H9 (cell line): Measurements from ENCODE around the gene CYRIA. TPM values are rescaled to one million over a fixed set of nuclear protein-coding genes. Genes with fewer than 3 reads are reported as not detected.

Experiments
- DNase-seq: peaks from one replicate; pipeline ENCODE4 v3.0.0-alpha.2; 2017
- H2AFZ ChIP-seq: one replicate; pipeline ENCODE4 v1.6.1; 2013; ENCODE audit warnings: mild to moderate bottlenecking, low read length, control low read depth, moderate library complexity
- H2AK5ac ChIP-seq: 2 replicates; pipeline ENCODE4 v1.6.1; 2013; ENCODE audit warnings: low read length, control low read depth, mixed read lengths; ENCODE audit not compliant: insufficient read length
- H2BK120ac ChIP-seq: one replicate; pipeline ENCODE4 v1.6.1; 2013; ENCODE audit warnings: low read depth, mild to moderate bottlenecking, low read length, control low read depth, inconsistent platforms; ENCODE audit not compliant: poor library complexity, severe bottlenecking
- H2BK12ac ChIP-seq: 2 replicates; pipeline ENCODE4 v1.6.1; 2013; ENCODE audit warnings: low read length, control low read depth, mixed read lengths, low read depth; ENCODE audit not compliant: insufficient read length
- H2BK15ac ChIP-seq: 2 replicates; pipeline ENCODE4 v1.6.1; 2013; ENCODE audit warnings: low read depth, low read length, control low read depth
- H2BK20ac ChIP-seq: one replicate; pipeline ENCODE4 v1.6.1; 2013; ENCODE audit warnings: low read depth, mild to moderate bottlenecking, low read length, control low read depth, inconsistent platforms; ENCODE audit not compliant: poor library complexity, severe bottlenecking
- H2BK5ac ChIP-seq: 2 replicates; pipeline ENCODE4 v1.6.1; 2013; ENCODE audit warnings: low read length, control low read depth, mixed read lengths; ENCODE audit not compliant: insufficient read length
- H3K14ac ChIP-seq: 2 replicates; pipeline ENCODE4 v1.6.1; 2013; ENCODE audit warnings: low read length, control low read depth; ENCODE audit not compliant: insufficient read depth
- H3K18ac ChIP-seq: 2 replicates; pipeline ENCODE4 v1.6.1; 2013; ENCODE audit warnings: low read depth, mild to moderate bottlenecking, mixed read lengths, low read length, control low read depth; ENCODE audit not compliant: insufficient read length
- H3K23ac ChIP-seq: 2 replicates; pipeline ENCODE4 v1.6.1; 2013; ENCODE audit warnings: low read length, control low read depth, mixed read lengths, low read depth; ENCODE audit not compliant: insufficient read length
- H3K23me2 ChIP-seq: 2 replicates; pipeline ENCODE4 v1.6.1; 2013; ENCODE audit warnings: low read depth, mild to moderate bottlenecking, mixed read lengths, low read length, control low read depth; ENCODE audit not compliant: insufficient read length, poor library complexity, severe bottlenecking
- H3K27ac ChIP-seq: 2 replicates; pipeline ENCODE4 v1.5.1; 2013; ENCODE audit warnings: low read length, control low read depth, mixed read lengths, low read depth; ENCODE audit not compliant: insufficient read length
- H3K27me3 ChIP-seq: 2 replicates; pipeline ENCODE4 v1.6.1; 2013; ENCODE audit warnings: low read length, control low read depth, inconsistent platforms; ENCODE audit not compliant: insufficient read depth
- H3K4ac ChIP-seq: 2 replicates; pipeline ENCODE4 v1.6.1; 2013; ENCODE audit warnings: low read depth, mild to moderate bottlenecking, control low read depth, inconsistent platforms, low read length, moderate library complexity
- H3K4me1 ChIP-seq: 2 replicates; pipeline ENCODE4 v1.6.1; 2013; ENCODE audit warnings: low read length, control low read depth, inconsistent platforms; ENCODE audit not compliant: insufficient read depth
- H3K4me2 ChIP-seq: 2 replicates; pipeline ENCODE4 v1.6.1; 2013; ENCODE audit warnings: low read length, control low read depth, mixed read lengths; ENCODE audit not compliant: insufficient read length, insufficient read depth
- H3K56ac ChIP-seq: 2 replicates; pipeline ENCODE4 v1.6.1; 2013; ENCODE audit warnings: low read depth, mild to moderate bottlenecking, mixed read lengths, low read length, control low read depth; ENCODE audit not compliant: insufficient read length
- H3K79me1 ChIP-seq: 2 replicates; pipeline ENCODE4 v1.6.1; 2013; ENCODE audit warnings: low read depth, mild to moderate bottlenecking, moderate library complexity, low read length, control low read depth, inconsistent platforms; ENCODE audit not compliant: insufficient read depth, poor library complexity, severe bottlenecking
- H3K79me2 ChIP-seq: 2 replicates; pipeline ENCODE4 v1.6.1; 2013; ENCODE audit warnings: low read length, control low read depth, inconsistent platforms; ENCODE audit not compliant: insufficient read depth
- H3K9ac ChIP-seq: 2 replicates; pipeline ENCODE4 v1.6.1; 2013; ENCODE audit warnings: low read length, control low read depth, mixed read lengths; ENCODE audit not compliant: insufficient read length; ENCODE audit errors: extremely low read depth
- H3K9me3 ChIP-seq: one replicate; pipeline ENCODE4 v1.6.1; 2013; ENCODE audit warnings: low read depth, low read length, inconsistent platforms; ENCODE audit not compliant: control insufficient read depth
- H3T11ph ChIP-seq: one replicate; pipeline ENCODE4 v1.6.1; 2013; ENCODE audit warnings: mild to moderate bottlenecking, low read length, control low read depth, inconsistent platforms
- H4K20me1 ChIP-seq: one replicate; pipeline ENCODE4 v1.6.1; 2013; ENCODE audit not compliant: control insufficient read depth, insufficient read length, insufficient read depth
- H4K5ac ChIP-seq: 2 replicates; pipeline ENCODE4 v1.6.1; 2013; ENCODE audit warnings: low read depth, mild to moderate bottlenecking, mixed read lengths, low read length, control low read depth; ENCODE audit not compliant: insufficient read length
- H4K8ac ChIP-seq: replicated peaks from 2 replicates; pipeline ENCODE4 v1.6.1; 2013; ENCODE audit warnings: low read length, control low read depth, mixed read lengths, low read depth; ENCODE audit not compliant: insufficient read length
- H4K91ac ChIP-seq: 2 replicates; pipeline ENCODE4 v1.6.1; 2013; ENCODE audit warnings: low read depth, mild to moderate bottlenecking, moderate library complexity, mixed read lengths, low read length, control low read depth; ENCODE audit not compliant: insufficient read length
- H3K27ac Mint-ChIP-seq, 3 experiments: 2 replicates in 2 of 3; 3 replicates in 1 of 3; pipeline ENCODE4 v1.8.0; 2020 to 2021; ENCODE audit warnings: mixed read lengths in 3 of 3, mild to moderate bottlenecking in 1 of 3, moderate library complexity in 1 of 3
- H3K27me3 Mint-ChIP-seq: 2 replicates; pipeline ENCODE4 v1.8.0; 2021; ENCODE audit warnings: low read depth, mild to moderate bottlenecking, moderate library complexity, mixed read lengths
- H3K36me3 Mint-ChIP-seq, 3 experiments: 2 replicates in 2 of 3; 3 replicates in 1 of 3; pipeline ENCODE4 v1.8.0; 2020 to 2021; ENCODE audit warnings: low read depth in 3 of 3, mixed read lengths in 3 of 3; ENCODE audit not compliant: insufficient read depth in 1 of 3
- H3K4me1 Mint-ChIP-seq, 2 experiments: 2 replicates each; pipeline ENCODE4 v1.8.0; 2020; ENCODE audit warnings: mixed read lengths in 2 of 2
- H3K4me3 Mint-ChIP-seq, 2 experiments: 2 replicates in 1 of 2; 3 replicates in 1 of 2; pipeline ENCODE4 v1.8.0; 2020 to 2021; ENCODE audit warnings: mild to moderate bottlenecking in 2 of 2, mixed read lengths in 2 of 2, moderate library complexity in 1 of 2
- H3K9me3 Mint-ChIP-seq, 2 experiments: 2 replicates in 1 of 2; 3 replicates in 1 of 2; pipeline ENCODE4 v1.8.0; 2020; ENCODE audit warnings: mild to moderate bottlenecking in 2 of 2, mixed read lengths in 2 of 2, moderate library complexity in 1 of 2
- WGBS: extraction: QIAGEN DNeasy Blood & Tissue Kit; methylation state at CpG from one replicate; pipeline ENCODE4 v1.1.7; 2013; ENCODE audit warnings: missing lambda C conversion rate, low lambda C conversion rate, mixed read lengths; ENCODE audit not compliant: insufficient read length; ENCODE audit errors: extremely low coverage; 5-methylcytosine and 5-hydroxymethylcytosine counted together
- total RNA-seq: library from RNA; stranded (reverse); gene quantifications from 2 replicates; pipeline ENCODE4 v1.2.1, GENCODE V29; 2021
- TF ChIP-seq, protein P1 (sequence below): fragments of 200-600 bp; sonication (generic); conservative IDR thresholded peaks from 3 replicates; pipeline ENCODE4 v1.8.0; 2021; ENCODE audit warnings: antibody characterized with exemption, mild to moderate bottlenecking

CYRIA gene
- total RNA-seq, 1 experiment from 2014 or later: 2.3 TPM

GRCh38 chr2:16687955-16688354 lies 22.3 kb upstream of the CYRIA start:
- H2BK12ac ChIP-seq: no peak overlapping the region
- H2BK15ac ChIP-seq: no peak overlapping the region
- TF ChIP-seq, protein P1, sequence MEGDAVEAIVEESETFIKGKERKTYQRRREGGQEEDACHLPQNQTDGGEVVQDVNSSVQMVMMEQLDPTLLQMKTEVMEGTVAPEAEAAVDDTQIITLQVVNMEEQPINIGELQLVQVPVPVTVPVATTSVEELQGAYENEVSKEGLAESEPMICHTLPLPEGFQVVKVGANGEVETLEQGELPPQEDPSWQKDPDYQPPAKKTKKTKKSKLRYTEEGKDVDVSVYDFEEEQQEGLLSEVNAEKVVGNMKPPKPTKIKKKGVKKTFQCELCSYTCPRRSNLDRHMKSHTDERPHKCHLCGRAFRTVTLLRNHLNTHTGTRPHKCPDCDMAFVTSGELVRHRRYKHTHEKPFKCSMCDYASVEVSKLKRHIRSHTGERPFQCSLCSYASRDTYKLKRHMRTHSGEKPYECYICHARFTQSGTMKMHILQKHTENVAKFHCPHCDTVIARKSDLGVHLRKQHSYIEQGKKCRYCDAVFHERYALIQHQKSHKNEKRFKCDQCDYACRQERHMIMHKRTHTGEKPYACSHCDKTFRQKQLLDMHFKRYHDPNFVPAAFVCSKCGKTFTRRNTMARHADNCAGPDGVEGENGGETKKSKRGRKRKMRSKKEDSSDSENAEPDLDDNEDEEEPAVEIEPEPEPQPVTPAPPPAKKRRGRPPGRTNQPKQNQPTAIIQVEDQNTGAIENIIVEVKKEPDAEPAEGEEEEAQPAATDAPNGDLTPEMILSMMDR: no peak
- no peak overlapping the region for H3K27ac Mint-ChIP-seq
- no peaks in the 10 kb centered on the region for H3K9me3 ChIP-seq
- H3K9ac ChIP-seq: no peak overlapping the region
- H4K8ac ChIP-seq: no peak overlapping the region
- H3K9me3 Mint-ChIP-seq: no peaks in the 10 kb centered on the region
- no peak overlapping the region for H2AFZ ChIP-seq
- no peak overlapping the region for H2BK5ac ChIP-seq
- no peak overlapping the region for H3K27ac ChIP-seq
- no peak overlapping the region for H2BK120ac ChIP-seq
- H3K23ac ChIP-seq: no peak overlapping the region
- H2BK20ac ChIP-seq: no peak overlapping the region
- H3K14ac ChIP-seq: no peak overlapping the region
- H3K56ac ChIP-seq: no peak overlapping the region
- no peak overlapping the region for H3T11ph ChIP-seq
- no peak overlapping the region for H4K5ac ChIP-seq
- DNase-seq: no peak
- no peaks in the 10 kb centered on the region for H3K79me1 ChIP-seq
- H4K20me1 ChIP-seq: no peaks in the 10 kb centered on the region
- no peaks in the 10 kb centered on the region for H3K4me1 ChIP-seq
- no peaks in the 10 kb centered on the region for H3K36me3 Mint-ChIP-seq
- H3K27me3 ChIP-seq: no peaks in the 10 kb centered on the region
- H3K4me2 ChIP-seq: no peak overlapping the region
- H3K4ac ChIP-seq: no peak overlapping the region
- no peak overlapping the region for H3K18ac ChIP-seq
- H4K91ac ChIP-seq: no peak overlapping the region
- no peak overlapping the region for H2AK5ac ChIP-seq
- no peaks in the 10 kb centered on the region for H3K23me2 ChIP-seq
- no peaks in the 10 kb centered on the region for H3K79me2 ChIP-seq
- H3K4me1 Mint-ChIP-seq: no peaks in the 10 kb centered on the region
- no peak overlapping the region for H3K4me3 Mint-ChIP-seq
- H3K27me3 Mint-ChIP-seq: peaks cover 15% of the 10 kb centered on the region
- no CpG with 5 or more reads among the region's 4 CpGs for WGBS
